Measurements from ENCODE around the gene EDN3.

DNA sequence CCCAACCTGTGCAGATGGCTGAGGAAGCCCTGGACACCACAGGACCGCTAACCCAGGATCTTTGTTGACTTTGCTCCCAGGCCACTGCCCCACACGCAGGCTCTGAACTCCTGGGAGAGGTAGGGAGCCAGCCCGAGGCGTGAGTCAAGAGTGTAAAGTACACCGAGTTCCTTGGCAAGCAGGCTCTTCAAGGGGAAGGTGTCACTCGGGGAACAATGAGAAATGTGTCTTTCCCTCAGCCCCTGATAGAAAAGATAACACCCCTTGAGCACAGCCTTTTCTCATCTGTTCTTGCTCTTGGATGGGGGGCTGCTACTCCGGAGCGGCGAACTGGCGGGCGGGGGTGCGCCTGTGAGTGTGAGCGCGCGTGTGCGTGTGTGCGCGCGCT, 472 bp upstream of the EDN3 start:
- TF ChIP-seq EZH2 (IDR thresholded peaks at IDR 0.05; ENCODE audit: low read depth), result no peak
- TF ChIP-seq, protein P1, sequence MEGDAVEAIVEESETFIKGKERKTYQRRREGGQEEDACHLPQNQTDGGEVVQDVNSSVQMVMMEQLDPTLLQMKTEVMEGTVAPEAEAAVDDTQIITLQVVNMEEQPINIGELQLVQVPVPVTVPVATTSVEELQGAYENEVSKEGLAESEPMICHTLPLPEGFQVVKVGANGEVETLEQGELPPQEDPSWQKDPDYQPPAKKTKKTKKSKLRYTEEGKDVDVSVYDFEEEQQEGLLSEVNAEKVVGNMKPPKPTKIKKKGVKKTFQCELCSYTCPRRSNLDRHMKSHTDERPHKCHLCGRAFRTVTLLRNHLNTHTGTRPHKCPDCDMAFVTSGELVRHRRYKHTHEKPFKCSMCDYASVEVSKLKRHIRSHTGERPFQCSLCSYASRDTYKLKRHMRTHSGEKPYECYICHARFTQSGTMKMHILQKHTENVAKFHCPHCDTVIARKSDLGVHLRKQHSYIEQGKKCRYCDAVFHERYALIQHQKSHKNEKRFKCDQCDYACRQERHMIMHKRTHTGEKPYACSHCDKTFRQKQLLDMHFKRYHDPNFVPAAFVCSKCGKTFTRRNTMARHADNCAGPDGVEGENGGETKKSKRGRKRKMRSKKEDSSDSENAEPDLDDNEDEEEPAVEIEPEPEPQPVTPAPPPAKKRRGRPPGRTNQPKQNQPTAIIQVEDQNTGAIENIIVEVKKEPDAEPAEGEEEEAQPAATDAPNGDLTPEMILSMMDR (conservative IDR thresholded peaks at IDR 0.05), result no peak

All from PC-9 (cell line).